Measurements from ENCODE around the gene RITA1.
A peak's percentile ranks its signal among the peaks of the same experiment; 100 is the strongest.
"Not testable (repeated sequence)": the region's sequence is repeated elsewhere in the genome, so short reads cannot be mapped to it uniquely, and the experiment has no call there.

The RITA1 gene

GRCh38 chr12:113200021-113200797, 14.7 kb downstream of the RITA1 start:
- Mint-ChIP-seq H3K9me3 (no peaks in the 10 kb centered on the region), H3K27ac (no peak overlapping the region), H3K36me3 (ENCODE audit: low read depth) (peaks cover 2% of the 10 kb centered on the region), H3K4me3 (no peak overlapping the region), H3K4me1 (ENCODE audit: low read depth) (peaks cover 2% of the 10 kb centered on the region), H3K27me3 (no peaks in the 10 kb centered on the region)
- no peak for DNase-seq

GRCh38 chr12:113201187-113202177, 16.0 kb downstream of the RITA1 start:
- H3K36me3 Mint-ChIP-seq (ENCODE audit: low read depth) = no peaks in the 10 kb centered on the region
- DNase-seq = no peak
- no peaks in the 10 kb centered on the region for H3K9me3 Mint-ChIP-seq
- peaks cover 6% of the 10 kb centered on the region for H3K4me1 Mint-ChIP-seq (ENCODE audit: low read depth)
- no peak overlapping the region for H3K4me3 Mint-ChIP-seq
- no peaks in the 10 kb centered on the region for H3K27me3 Mint-ChIP-seq
- no peak overlapping the region for H3K27ac Mint-ChIP-seq

- no peaks in the 10 kb centered on the region for H3K9me3 Mint-ChIP-seq
- no peaks in the 10 kb centered on the region for H3K27me3 Mint-ChIP-seq
- H3K4me1 Mint-ChIP-seq (ENCODE audit: low read depth) = peaks cover 14% of the 10 kb centered on the region
- no peak overlapping the region for H3K27ac Mint-ChIP-seq
- no peak overlapping the region for H3K4me3 Mint-ChIP-seq
- no peak for DNase-seq
- no peaks in the 10 kb centered on the region for H3K36me3 Mint-ChIP-seq (ENCODE audit: low read depth)
Observed at GRCh38 chr12:113202300-113203075, 17.0 kb downstream of the RITA1 start.

- H3K27me3 Mint-ChIP-seq = no peaks in the 10 kb centered on the region
- H3K9me3 Mint-ChIP-seq = no peaks in the 10 kb centered on the region
- H3K36me3 Mint-ChIP-seq (ENCODE audit: low read depth) = no peaks in the 10 kb centered on the region
- peak overlapping the region; percentile 1 for H3K27ac Mint-ChIP-seq
- peaks cover 30% of the 10 kb centered on the region for H3K4me1 Mint-ChIP-seq (ENCODE audit: low read depth)
- DNase-seq = no peak
- H3K4me3 Mint-ChIP-seq = no peak overlapping the region
Observed at GRCh38 chr12:113203852-113204760, 18.6 kb downstream of the RITA1 start.

GRCh38 chr12:113204804-113205203, 19.3 kb downstream of the RITA1 start:
- Mint-ChIP-seq H3K4me3 (no peak overlapping the region), H3K9me3 (no peaks in the 10 kb centered on the region), H3K27me3 (no peaks in the 10 kb centered on the region), H3K36me3 (ENCODE audit: low read depth) (no peaks in the 10 kb centered on the region), H3K4me1 (ENCODE audit: low read depth) (peaks cover 37% of the 10 kb centered on the region), H3K27ac (no peak overlapping the region)
- DNase-seq = no peak

- H3K27me3 Mint-ChIP-seq; DNase-seq; H3K4me3 Mint-ChIP-seq; H3K9me3 Mint-ChIP-seq; H3K27ac Mint-ChIP-seq; H3K36me3 Mint-ChIP-seq (ENCODE audit: low read depth): not testable (repeated sequence)
- H3K4me1 Mint-ChIP-seq (ENCODE audit: low read depth) = peaks cover 54% of the 10 kb centered on the region
Observed at GRCh38 chr12:113206802-113207201, 21.3 kb downstream of the RITA1 start.

- Mint-ChIP-seq H3K4me1 (ENCODE audit: low read depth) (peaks cover 54% of the 10 kb centered on the region), H3K4me3 (no peak overlapping the region), H3K27ac (peak overlapping the region; percentile 94), H3K9me3 (no peaks in the 10 kb centered on the region), H3K36me3 (ENCODE audit: low read depth) (no peaks in the 10 kb centered on the region), H3K27me3 (no peaks in the 10 kb centered on the region)
- no peak for DNase-seq
Observed at GRCh38 chr12:113207613-113208040, 22.1 kb downstream of the RITA1 start.

- Mint-ChIP-seq H3K27me3 (no peaks in the 10 kb centered on the region), H3K9me3 (no peaks in the 10 kb centered on the region), H3K4me1 (ENCODE audit: low read depth) (peaks cover 54% of the 10 kb centered on the region), H3K27ac (peak overlapping the region; percentile 94), H3K36me3 (ENCODE audit: low read depth) (no peaks in the 10 kb centered on the region), H3K4me3 (peak overlapping the region; percentile 71)
- DNase-seq = peak; percentile 62
Observed at GRCh38 chr12:113208041-113208934, 22.8 kb downstream of the RITA1 start.

GRCh38 chr12:113211160-113211559, 25.6 kb downstream of the RITA1 start:
- DNase-seq = no peak
- peaks cover 65% of the 10 kb centered on the region for H3K4me1 Mint-ChIP-seq (ENCODE audit: low read depth)
- peak overlapping the region; percentile 13 for H3K27ac Mint-ChIP-seq
- H3K27me3 Mint-ChIP-seq = no peaks in the 10 kb centered on the region
- no peaks in the 10 kb centered on the region for H3K9me3 Mint-ChIP-seq
- no peaks in the 10 kb centered on the region for H3K36me3 Mint-ChIP-seq (ENCODE audit: low read depth)
- H3K4me3 Mint-ChIP-seq = no peak overlapping the region

GRCh38 chr12:113214895-113215400, 29.4 kb downstream of the RITA1 start:
- H3K27me3 Mint-ChIP-seq = no peaks in the 10 kb centered on the region
- DNase-seq = no peak
- no peaks in the 10 kb centered on the region for H3K9me3 Mint-ChIP-seq
- H3K4me3 Mint-ChIP-seq = no peak overlapping the region
- no peaks in the 10 kb centered on the region for H3K36me3 Mint-ChIP-seq (ENCODE audit: low read depth)
- peak overlapping the region; percentile 48 for H3K27ac Mint-ChIP-seq
- H3K4me1 Mint-ChIP-seq (ENCODE audit: low read depth) = peaks cover 42% of the 10 kb centered on the region

- H3K27me3 Mint-ChIP-seq = no peaks in the 10 kb centered on the region
Observed at GRCh38 chr12:113216027-113216426, 30.5 kb downstream of the RITA1 start.

GRCh38 chr12:113220593-113221180, 35.2 kb downstream of the RITA1 start:
- Mint-ChIP-seq H3K4me3 (peak overlapping the region; percentile 88), H3K9me3 (no peaks in the 10 kb centered on the region), H3K36me3 (ENCODE audit: low read depth) (peaks cover 6% of the 10 kb centered on the region), H3K27ac (peak overlapping the region; percentile 94), H3K27me3 (no peaks in the 10 kb centered on the region), H3K4me1 (ENCODE audit: low read depth) (peaks cover 43% of the 10 kb centered on the region)
- DNase-seq = no peak

More at GRCh38 chr12:113216027-113216426, 30.5 kb downstream of the RITA1 start:
- Mint-ChIP-seq H3K27ac (no peak overlapping the region), H3K36me3 (ENCODE audit: low read depth) (peaks cover 1% of the 10 kb centered on the region), H3K4me1 (ENCODE audit: low read depth) (peaks cover 40% of the 10 kb centered on the region), H3K4me3 (no peak overlapping the region), H3K9me3 (no peaks in the 10 kb centered on the region)
- DNase-seq = no peak
